GM23338 (cell line): Measurements from ENCODE around the gene SH3TC2.

Source experiments
- CREB1 ChIP-seq: fragments of 250-450 bp; sonication (Bioruptor Pico); IDR thresholded peaks from 2 replicates; pipeline ENCODE4 v1.5.0; 2020; ENCODE audit warnings: low read depth, mild to moderate bottlenecking, moderate library complexity
- EZH2 ChIP-seq: fragments of 200-600 bp; sonication (generic); IDR thresholded peaks from one replicate; pipeline ENCODE4 v1.8.0; 2017; ENCODE audit warnings: antibody characterized with exemption, mild to moderate bottlenecking, low read depth; ENCODE audit not compliant: unreplicated experiment
- EZH2phosphoT487 ChIP-seq: fragments of 200-600 bp; sonication (generic); IDR thresholded peaks from one replicate; pipeline ENCODE4 v1.8.1; 2018; ENCODE audit warnings: antibody characterized with exemption; ENCODE audit not compliant: unreplicated experiment
- POLR2AphosphoS5 ChIP-seq: IDR thresholded peaks from 2 replicates; pipeline ENCODE4 v1.6.1; 2016; ENCODE audit warnings: antibody characterized with exemption, low read depth
- TF ChIP-seq, protein P1 (sequence below), 2 experiments: fragments of 200-600 bp in 1 of 2; sonication (generic) in 1 of 2; conservative IDR thresholded peaks; 2 replicates each; pipeline versions ENCODE4 v1.5.1 to v1.6.1; 2016 to 2017; ENCODE audit warnings: antibody characterized with exemption in 2 of 2, low read depth in 2 of 2, mild to moderate bottlenecking in 2 of 2, moderate library complexity in 1 of 2
- TF ChIP-seq, protein P2 (sequence below): IDR thresholded peaks from 2 replicates; pipeline ENCODE4 v1.6.1; 2016; ENCODE audit warnings: antibody characterized with exemption

DNA sequence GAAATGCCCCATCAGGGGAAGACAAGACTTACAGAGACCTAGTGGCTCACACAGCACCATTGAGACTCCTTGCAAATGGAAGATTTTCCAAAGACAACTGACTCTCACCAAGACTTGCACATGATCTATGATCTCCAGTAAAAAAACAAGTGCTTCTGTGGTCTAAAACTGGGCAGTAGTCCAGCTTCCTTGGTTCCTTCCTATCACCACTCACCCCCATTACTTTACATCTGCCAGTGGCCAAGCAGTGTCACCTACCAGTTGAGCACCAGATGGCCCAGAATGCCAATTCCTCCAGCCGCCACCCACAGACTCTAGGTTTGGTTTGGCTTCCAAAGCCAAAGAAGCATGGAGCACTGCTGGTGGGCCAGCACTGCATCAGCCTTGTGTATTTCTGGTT, 47.7 kb downstream of the SH3TC2 start:
- TF ChIP-seq EZH2phosphoT487, result no peak
- TF ChIP-seq, protein P1, sequence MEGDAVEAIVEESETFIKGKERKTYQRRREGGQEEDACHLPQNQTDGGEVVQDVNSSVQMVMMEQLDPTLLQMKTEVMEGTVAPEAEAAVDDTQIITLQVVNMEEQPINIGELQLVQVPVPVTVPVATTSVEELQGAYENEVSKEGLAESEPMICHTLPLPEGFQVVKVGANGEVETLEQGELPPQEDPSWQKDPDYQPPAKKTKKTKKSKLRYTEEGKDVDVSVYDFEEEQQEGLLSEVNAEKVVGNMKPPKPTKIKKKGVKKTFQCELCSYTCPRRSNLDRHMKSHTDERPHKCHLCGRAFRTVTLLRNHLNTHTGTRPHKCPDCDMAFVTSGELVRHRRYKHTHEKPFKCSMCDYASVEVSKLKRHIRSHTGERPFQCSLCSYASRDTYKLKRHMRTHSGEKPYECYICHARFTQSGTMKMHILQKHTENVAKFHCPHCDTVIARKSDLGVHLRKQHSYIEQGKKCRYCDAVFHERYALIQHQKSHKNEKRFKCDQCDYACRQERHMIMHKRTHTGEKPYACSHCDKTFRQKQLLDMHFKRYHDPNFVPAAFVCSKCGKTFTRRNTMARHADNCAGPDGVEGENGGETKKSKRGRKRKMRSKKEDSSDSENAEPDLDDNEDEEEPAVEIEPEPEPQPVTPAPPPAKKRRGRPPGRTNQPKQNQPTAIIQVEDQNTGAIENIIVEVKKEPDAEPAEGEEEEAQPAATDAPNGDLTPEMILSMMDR (conservative IDR thresholded peaks at IDR 0.05; ENCODE audit: low read depth in 2 of 2), result no peak
- TF ChIP-seq CREB1, result no peak
- TF ChIP-seq POLR2AphosphoS5, result no peak
- TF ChIP-seq, protein P2, sequence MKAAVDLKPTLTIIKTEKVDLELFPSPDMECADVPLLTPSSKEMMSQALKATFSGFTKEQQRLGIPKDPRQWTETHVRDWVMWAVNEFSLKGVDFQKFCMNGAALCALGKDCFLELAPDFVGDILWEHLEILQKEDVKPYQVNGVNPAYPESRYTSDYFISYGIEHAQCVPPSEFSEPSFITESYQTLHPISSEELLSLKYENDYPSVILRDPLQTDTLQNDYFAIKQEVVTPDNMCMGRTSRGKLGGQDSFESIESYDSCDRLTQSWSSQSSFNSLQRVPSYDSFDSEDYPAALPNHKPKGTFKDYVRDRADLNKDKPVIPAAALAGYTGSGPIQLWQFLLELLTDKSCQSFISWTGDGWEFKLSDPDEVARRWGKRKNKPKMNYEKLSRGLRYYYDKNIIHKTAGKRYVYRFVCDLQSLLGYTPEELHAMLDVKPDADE, result no peak
- no peak for TF ChIP-seq EZH2
